HCT116 (cell line): ENCODE data around the gene LRRTM4. TPM values are rescaled to one million over a fixed set of nuclear protein-coding genes. Genes with fewer than 3 reads are reported as not detected.

ENCODE experiments used
- ATAC-seq: fragments of 200-7000 bp; cut with Tn5 transposase; 2 replicates; pipeline ENCODE4 v1.9.1; 2020; ENCODE audit warnings: mild to moderate bottlenecking, moderate library complexity
- BruUV-seq: library from RNA; stranded (reverse); fragments of 400-500 nt; replicated peaks from 2 replicates; lab custom pipeline; 2021; lab: Mats Ljungman, UMichigan
- CTCF ChIA-PET: fragments of 300-600 bp; sonication (Branson Sonifier 250); formaldehyde crosslinking; loops from one replicate; lab custom pipeline; 2021; ENCODE audit warnings: antibody characterized with exemption; lab: Charles Lee
- POLR2A ChIA-PET: fragments of 300-600, 350-600 bp; sonication (Branson Sonifier 250); formaldehyde crosslinking; loops from one replicate; lab custom pipeline; 2021; ENCODE audit warnings: antibody characterized with exemption; lab: Charles Lee
- RAD21 ChIA-PET, 2 experiments: fragments of 300-600 bp; sonication (Branson Sonifier 250); formaldehyde crosslinking; loops; one replicate each; lab custom pipeline; 2023; ENCODE audit warnings: low total read pairs in 2 of 2; ENCODE audit not compliant: uncharacterized antibody in 2 of 2, unreplicated experiment in 2 of 2, low non-redundant PET in 1 of 2; lab: Charles Lee
- DNase-seq: peaks from one replicate; pipeline ENCODE4 v3.0.0-alpha.2; 2010; ENCODE audit warnings: low read depth, low spot score
- H2AFZ ChIP-seq: fragments of 200-600 bp; shearing (Covaris generic), sonication (generic); 2 replicates; pipeline ENCODE4 v1.6.1; 2017; ENCODE audit warnings: low read depth, mixed run types, mixed read lengths, antibody characterized with exemption, low read length; ENCODE audit not compliant: poor library complexity, severe bottlenecking
- H3K27ac ChIP-seq: 2 replicates; pipeline ENCODE4 v1.5.1; 2012; ENCODE audit warnings: low read depth, low read length
- H3K27me3 ChIP-seq: fragments of 200-600 bp; sonication (generic); 2 replicates; pipeline ENCODE4 v1.6.1; 2016; ENCODE audit warnings: mixed run types, low read length, mixed read lengths; ENCODE audit not compliant: insufficient read depth
- H3K36me3 ChIP-seq, 2 experiments: fragments of 200-500 bp in 1 of 2; fragments of 200-600 bp in 1 of 2; sonication (Bioruptor generic) in 1 of 2; sonication (generic) in 1 of 2; 2 replicates each; pipeline versions ENCODE4 v1.5.1 to v1.6.1; 2014 to 2016; ENCODE audit warnings: low read length in 2 of 2, inconsistent platforms in 1 of 2, mixed read lengths in 1 of 2, mixed run types in 1 of 2; ENCODE audit not compliant: insufficient read depth in 2 of 2, control insufficient read depth in 1 of 2
- H3K4me1 ChIP-seq, 2 experiments: fragments of 200-600 bp in 1 of 2; sonication (generic) in 1 of 2; 2 replicates each; pipeline versions ENCODE4 v1.5.1 to v1.6.1; 2012 to 2017; ENCODE audit warnings: low read length in 2 of 2, inconsistent platforms in 1 of 2, mild to moderate bottlenecking in 1 of 2, mixed read lengths in 1 of 2, mixed run types in 1 of 2, moderate library complexity in 1 of 2; ENCODE audit not compliant: insufficient read depth in 2 of 2, control insufficient read depth in 1 of 2
- H3K4me2 ChIP-seq: fragments of 200-600 bp; sonication (generic); 2 replicates; pipeline ENCODE4 v1.6.1; 2017; ENCODE audit warnings: mixed run types, low read length, mixed read lengths
- H3K4me3 ChIP-seq, 2 experiments: fragments of 200-600 bp in 1 of 2; sonication (generic) in 1 of 2; replicated peaks in 1 of 2; 2 replicates each; pipeline ENCODE4 v1.5.1; 2011 to 2016; ENCODE audit warnings: low read length in 2 of 2, control low read depth in 1 of 2, low read depth in 1 of 2, mild to moderate bottlenecking in 1 of 2, mixed read lengths in 1 of 2, mixed run types in 1 of 2
- H3K79me2 ChIP-seq: fragments of 200-600 bp; sonication (generic); 2 replicates; pipeline ENCODE4 v1.6.1; 2017; ENCODE audit warnings: mild to moderate bottlenecking, mixed run types, low read length, moderate library complexity, mixed read lengths; ENCODE audit not compliant: insufficient read depth
- H3K9ac ChIP-seq: fragments of 200-600 bp; sonication (generic); 2 replicates; pipeline ENCODE4 v1.6.1; 2016; ENCODE audit warnings: low read length, mixed read lengths
- H3K9me2 ChIP-seq: fragments of 200-600 bp; sonication (generic), shearing (Covaris generic); 2 replicates; pipeline ENCODE4 v1.6.1; 2017; ENCODE audit warnings: mixed run types, mild to moderate bottlenecking, moderate library complexity; ENCODE audit not compliant: insufficient read depth
- H3K9me3 ChIP-seq, 2 experiments: fragments of 200-500 bp in 1 of 2; fragments of 200-600 bp in 1 of 2; sonication (Bioruptor generic) in 1 of 2; sonication (generic) in 1 of 2; 2 replicates each; pipeline ENCODE4 v1.6.1; 2014 to 2017; ENCODE audit warnings: low read length in 2 of 2, mixed read lengths in 2 of 2, inconsistent platforms in 1 of 2, low read depth in 1 of 2, mild to moderate bottlenecking in 1 of 2, mixed run types in 1 of 2, moderate library complexity in 1 of 2; ENCODE audit not compliant: control insufficient read depth in 1 of 2, insufficient read depth in 1 of 2
- H4K20me1 ChIP-seq: fragments of 200-600 bp; sonication (generic), shearing (Covaris generic); 2 replicates; pipeline ENCODE4 v1.6.1; 2017; ENCODE audit warnings: mixed run types, mild to moderate bottlenecking, moderate library complexity; ENCODE audit not compliant: insufficient read depth
- CBX3 ChIP-seq: IDR thresholded peaks from 2 replicates; pipeline ENCODE4 v1.6.1; 2012; ENCODE audit warnings: low read depth
- CEBPB ChIP-seq: IDR thresholded peaks from 2 replicates; pipeline ENCODE4 v1.6.1; 2012; ENCODE audit warnings: low read depth
- EGR1 ChIP-seq: IDR thresholded peaks from 2 replicates; pipeline ENCODE4 v1.6.1; 2012; ENCODE audit warnings: low read depth
- ELF1 ChIP-seq: IDR thresholded peaks from 2 replicates; pipeline ENCODE4 v1.6.1; 2012; ENCODE audit warnings: low read depth, borderline replicate concordance
- EZH2phosphoT487 ChIP-seq: fragments of 200-600 bp; IDR thresholded peaks from 2 replicates; pipeline ENCODE4 v1.6.1; 2018; ENCODE audit warnings: antibody characterized with exemption, borderline replicate concordance
- FOSL1 ChIP-seq: IDR thresholded peaks from 2 replicates; pipeline ENCODE4 v1.6.1; 2012; ENCODE audit warnings: low read depth
- JUND ChIP-seq: IDR thresholded peaks from 2 replicates; pipeline ENCODE4 v1.6.1; 2012
- POLR2A ChIP-seq: IDR thresholded peaks from 2 replicates; pipeline ENCODE4 v1.7.0; 2011; ENCODE audit warnings: borderline replicate concordance; ENCODE audit not compliant: insufficient read depth, insufficient read length; ENCODE audit errors: extremely low read depth
- POLR2AphosphoS5 ChIP-seq: IDR thresholded peaks from 2 replicates; pipeline ENCODE4 v1.6.1; 2011; ENCODE audit warnings: mild to moderate bottlenecking, low read depth, low read length, moderate library complexity
- RAD21 ChIP-seq: IDR thresholded peaks from 2 replicates; pipeline ENCODE4 v1.6.1; 2012; ENCODE audit warnings: low read depth, mild to moderate bottlenecking
- SP1 ChIP-seq: IDR thresholded peaks from 2 replicates; pipeline ENCODE4 v1.6.1; 2012; ENCODE audit warnings: low read depth
- SRF ChIP-seq: IDR thresholded peaks from 2 replicates; pipeline ENCODE4 v1.6.1; 2012; ENCODE audit warnings: low read depth
- YY1 ChIP-seq: IDR thresholded peaks from 2 replicates; pipeline ENCODE4 v1.6.1; 2011; ENCODE audit warnings: low read length, low read depth, moderate library complexity, mild to moderate bottlenecking; ENCODE audit not compliant: insufficient replicate concordance; ENCODE audit errors: extremely low read depth
- ZFX ChIP-seq: fragments of 450-650 bp; IDR thresholded peaks from 2 replicates; pipeline ENCODE4 v1.6.1; 2017
- intact Hi-C: fragments of 100-400 bp; cut with micrococcal nuclease; formaldehyde crosslinking; loops from 2 replicates; pipeline ENCODE4 v1.10.0; 2022
- total RNA-seq: library from RNA; stranded (reverse); gene quantifications from one replicate; pipeline ENCODE4 v1.2.1, GENCODE V29; 2021; ENCODE audit not compliant: unreplicated experiment
- TF ChIP-seq, protein P1 (sequence below): IDR thresholded peaks from 2 replicates; pipeline ENCODE4 v1.6.1; 2011; ENCODE audit warnings: mild to moderate bottlenecking, low read length, moderate library complexity; ENCODE audit not compliant: insufficient replicate concordance; ENCODE audit errors: extremely low read depth
- TF ChIP-seq, protein P2 (sequence below), 3 experiments: fragments of 200-600 bp in 1 of 3; sonication (generic) in 1 of 3; IDR thresholded peaks in 2 of 3; conservative IDR thresholded peaks in 1 of 3; 2 replicates each; pipeline ENCODE4 v1.5.1; 2012 to 2017; ENCODE audit warnings: low read depth in 2 of 3, low read length in 2 of 3, antibody characterized with exemption in 1 of 3, borderline replicate concordance in 1 of 3, control low read depth in 1 of 3, mild to moderate bottlenecking in 1 of 3, mixed read lengths in 1 of 3, mixed run types in 1 of 3, moderate library complexity in 1 of 3; ENCODE audit not compliant: insufficient read depth in 1 of 3
- TF ChIP-seq, protein P3 (sequence below): IDR thresholded peaks from 2 replicates; pipeline ENCODE4 v1.6.1; 2012
- TF ChIP-seq, protein P4 (sequence below): IDR thresholded peaks from 2 replicates; pipeline ENCODE4 v1.6.1; 2012; ENCODE audit warnings: low read depth

The LRRTM4 gene
- total RNA-seq, 1 experiment from 2014 or later = 0.25 TPM

DNA sequence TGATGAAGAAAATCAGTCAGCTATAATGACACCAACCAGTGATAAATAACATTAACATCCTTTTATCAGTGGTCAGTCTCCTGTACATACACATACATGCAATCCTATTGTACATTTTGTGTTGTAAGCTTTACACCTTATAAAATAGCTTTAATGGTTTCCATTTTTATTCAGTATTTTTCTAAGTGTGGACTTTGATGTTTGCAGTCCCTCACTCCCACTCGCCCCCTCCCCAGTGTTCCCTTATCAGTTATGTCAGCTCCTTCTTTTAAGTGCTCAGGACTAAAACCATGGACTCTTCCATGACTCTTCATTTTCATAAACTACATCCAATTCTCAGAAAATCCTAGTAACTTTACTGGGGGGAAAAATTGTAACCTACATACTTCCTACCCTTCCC lies 713.0 kb downstream of the LRRTM4 start:
- H2AFZ ChIP-seq = no peak overlapping the region
- no peak overlapping the region for H3K4me3 ChIP-seq
- no peak overlapping the region for H3K4me2 ChIP-seq
- H3K9me2 ChIP-seq = no peaks in the 10 kb centered on the region
- ATAC-seq (no peak), DNase-seq (no peak)
- RAD21 ChIA-PET = no interaction called here
- H3K27ac ChIP-seq = no peak overlapping the region
- POLR2A ChIA-PET = no interaction called here
- CTCF ChIA-PET = no interaction called here
- intact Hi-C loops = no loop called here
- no TSS peak for BruUV-seq
- H3K27me3 ChIP-seq = no peaks in the 10 kb centered on the region
- H3K9me3 ChIP-seq = peaks cover 4 to 33% of the 10 kb centered on the region in 2 experiments; a peak in 3 of 4 replicates
- no peaks in the 10 kb centered on the region for H3K36me3 ChIP-seq
- TF ChIP-seq ELF1 (no peak), JUND (no peak), POLR2AphosphoS5 (no peak), RAD21 (no peak), CBX3 (no peak), SRF (no peak), ZFX (no peak), POLR2A (no peak), SP1 (no peak), CEBPB (no peak), YY1 (no peak), EGR1 (no peak), FOSL1 (no peak), EZH2phosphoT487 (no peak)
- TF ChIP-seq, protein P1, sequence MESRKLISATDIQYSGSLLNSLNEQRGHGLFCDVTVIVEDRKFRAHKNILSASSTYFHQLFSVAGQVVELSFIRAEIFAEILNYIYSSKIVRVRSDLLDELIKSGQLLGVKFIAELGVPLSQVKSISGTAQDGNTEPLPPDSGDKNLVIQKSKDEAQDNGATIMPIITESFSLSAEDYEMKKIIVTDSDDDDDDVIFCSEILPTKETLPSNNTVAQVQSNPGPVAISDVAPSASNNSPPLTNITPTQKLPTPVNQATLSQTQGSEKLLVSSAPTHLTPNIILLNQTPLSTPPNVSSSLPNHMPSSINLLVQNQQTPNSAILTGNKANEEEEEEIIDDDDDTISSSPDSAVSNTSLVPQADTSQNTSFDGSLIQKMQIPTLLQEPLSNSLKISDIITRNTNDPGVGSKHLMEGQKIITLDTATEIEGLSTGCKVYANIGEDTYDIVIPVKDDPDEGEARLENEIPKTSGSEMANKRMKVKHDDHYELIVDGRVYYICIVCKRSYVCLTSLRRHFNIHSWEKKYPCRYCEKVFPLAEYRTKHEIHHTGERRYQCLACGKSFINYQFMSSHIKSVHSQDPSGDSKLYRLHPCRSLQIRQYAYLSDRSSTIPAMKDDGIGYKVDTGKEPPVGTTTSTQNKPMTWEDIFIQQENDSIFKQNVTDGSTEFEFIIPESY = no peak
- TF ChIP-seq, protein P2, sequence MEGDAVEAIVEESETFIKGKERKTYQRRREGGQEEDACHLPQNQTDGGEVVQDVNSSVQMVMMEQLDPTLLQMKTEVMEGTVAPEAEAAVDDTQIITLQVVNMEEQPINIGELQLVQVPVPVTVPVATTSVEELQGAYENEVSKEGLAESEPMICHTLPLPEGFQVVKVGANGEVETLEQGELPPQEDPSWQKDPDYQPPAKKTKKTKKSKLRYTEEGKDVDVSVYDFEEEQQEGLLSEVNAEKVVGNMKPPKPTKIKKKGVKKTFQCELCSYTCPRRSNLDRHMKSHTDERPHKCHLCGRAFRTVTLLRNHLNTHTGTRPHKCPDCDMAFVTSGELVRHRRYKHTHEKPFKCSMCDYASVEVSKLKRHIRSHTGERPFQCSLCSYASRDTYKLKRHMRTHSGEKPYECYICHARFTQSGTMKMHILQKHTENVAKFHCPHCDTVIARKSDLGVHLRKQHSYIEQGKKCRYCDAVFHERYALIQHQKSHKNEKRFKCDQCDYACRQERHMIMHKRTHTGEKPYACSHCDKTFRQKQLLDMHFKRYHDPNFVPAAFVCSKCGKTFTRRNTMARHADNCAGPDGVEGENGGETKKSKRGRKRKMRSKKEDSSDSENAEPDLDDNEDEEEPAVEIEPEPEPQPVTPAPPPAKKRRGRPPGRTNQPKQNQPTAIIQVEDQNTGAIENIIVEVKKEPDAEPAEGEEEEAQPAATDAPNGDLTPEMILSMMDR (IDR thresholded peaks at IDR 0.05 in 2 of 3, conservative IDR thresholded peaks at IDR 0.05 in 1 of 3; ENCODE audit: borderline replicate concordance in 1 of 3, insufficient read depth in 1 of 3, low read depth in 2 of 3, low read length in 2 of 3) = no peak
- TF ChIP-seq, protein P3, sequence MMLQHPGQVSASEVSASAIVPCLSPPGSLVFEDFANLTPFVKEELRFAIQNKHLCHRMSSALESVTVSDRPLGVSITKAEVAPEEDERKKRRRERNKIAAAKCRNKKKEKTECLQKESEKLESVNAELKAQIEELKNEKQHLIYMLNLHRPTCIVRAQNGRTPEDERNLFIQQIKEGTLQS = no peak
- TF ChIP-seq, protein P4, sequence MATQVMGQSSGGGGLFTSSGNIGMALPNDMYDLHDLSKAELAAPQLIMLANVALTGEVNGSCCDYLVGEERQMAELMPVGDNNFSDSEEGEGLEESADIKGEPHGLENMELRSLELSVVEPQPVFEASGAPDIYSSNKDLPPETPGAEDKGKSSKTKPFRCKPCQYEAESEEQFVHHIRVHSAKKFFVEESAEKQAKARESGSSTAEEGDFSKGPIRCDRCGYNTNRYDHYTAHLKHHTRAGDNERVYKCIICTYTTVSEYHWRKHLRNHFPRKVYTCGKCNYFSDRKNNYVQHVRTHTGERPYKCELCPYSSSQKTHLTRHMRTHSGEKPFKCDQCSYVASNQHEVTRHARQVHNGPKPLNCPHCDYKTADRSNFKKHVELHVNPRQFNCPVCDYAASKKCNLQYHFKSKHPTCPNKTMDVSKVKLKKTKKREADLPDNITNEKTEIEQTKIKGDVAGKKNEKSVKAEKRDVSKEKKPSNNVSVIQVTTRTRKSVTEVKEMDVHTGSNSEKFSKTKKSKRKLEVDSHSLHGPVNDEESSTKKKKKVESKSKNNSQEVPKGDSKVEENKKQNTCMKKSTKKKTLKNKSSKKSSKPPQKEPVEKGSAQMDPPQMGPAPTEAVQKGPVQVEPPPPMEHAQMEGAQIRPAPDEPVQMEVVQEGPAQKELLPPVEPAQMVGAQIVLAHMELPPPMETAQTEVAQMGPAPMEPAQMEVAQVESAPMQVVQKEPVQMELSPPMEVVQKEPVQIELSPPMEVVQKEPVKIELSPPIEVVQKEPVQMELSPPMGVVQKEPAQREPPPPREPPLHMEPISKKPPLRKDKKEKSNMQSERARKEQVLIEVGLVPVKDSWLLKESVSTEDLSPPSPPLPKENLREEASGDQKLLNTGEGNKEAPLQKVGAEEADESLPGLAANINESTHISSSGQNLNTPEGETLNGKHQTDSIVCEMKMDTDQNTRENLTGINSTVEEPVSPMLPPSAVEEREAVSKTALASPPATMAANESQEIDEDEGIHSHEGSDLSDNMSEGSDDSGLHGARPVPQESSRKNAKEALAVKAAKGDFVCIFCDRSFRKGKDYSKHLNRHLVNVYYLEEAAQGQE = no peak
- TF ChIP-seq, all 23 proteins: peak for 0
- Histone ChIP-seq H3K9ac (no peak overlapping the region), H4K20me1 (no peaks in the 10 kb centered on the region), H3K4me1 (no peaks in the 10 kb centered on the region), H3K79me2 (no peaks in the 10 kb centered on the region)
